HuH-7.5 (cell line): ENCODE results near the gene BRCA1.

Source experiments
- DNase-seq: peaks from one replicate; pipeline ENCODE4 v3.0.0; 2011; ENCODE audit warnings: low spot score

Gene BRCA1

DNA sequence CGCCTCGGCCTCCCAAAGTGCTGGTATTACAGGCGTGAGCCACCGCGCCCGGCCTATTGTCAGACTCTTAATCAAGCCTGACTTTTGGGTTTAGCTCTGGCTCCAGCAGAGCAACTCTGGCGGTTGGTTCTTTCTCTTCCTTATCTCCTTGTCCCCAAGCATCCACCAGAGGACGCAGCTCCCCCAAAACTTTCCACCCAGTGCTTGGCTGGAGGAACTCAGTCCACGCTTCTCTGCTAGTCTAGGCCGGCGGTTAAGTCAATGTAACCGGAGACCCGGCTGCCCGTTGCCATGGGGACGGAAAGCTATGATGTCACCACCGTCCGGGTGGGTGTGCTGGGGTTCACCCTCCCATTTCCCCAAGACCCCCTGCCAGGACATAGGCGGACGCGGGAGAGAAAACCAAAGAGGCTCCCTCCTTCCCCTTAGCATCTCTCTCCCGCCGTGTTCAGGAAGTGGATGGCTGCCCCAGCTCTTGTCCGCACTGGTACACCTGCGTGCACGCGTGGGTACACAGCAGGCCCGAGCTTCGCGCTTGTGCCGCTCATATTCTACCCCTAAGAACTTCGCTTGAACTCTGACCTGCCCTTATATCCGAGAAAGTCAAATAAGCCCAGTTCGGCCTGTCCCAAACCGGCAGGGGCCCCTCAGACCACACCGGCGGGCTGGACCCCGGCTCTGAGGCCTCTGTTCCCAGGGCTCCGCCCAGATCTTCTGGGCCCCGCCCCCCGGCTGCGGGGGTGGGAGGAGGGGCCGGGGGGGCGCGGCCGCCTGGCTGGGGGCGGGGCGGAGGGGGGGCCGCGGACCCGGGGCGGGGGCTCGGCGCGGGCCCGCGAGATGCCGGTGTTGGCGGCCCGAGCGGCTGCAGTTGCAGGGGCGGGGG is 100.5 kb downstream of the BRCA1 start, which contains the start of gene RND2:
RND2 (plus strand) TSS at position 825 of the 883 bp plus-strand sequence. CDS start 117 bp downstream, outside the sequence.
- peak; percentile 99 for DNase-seq

DNA sequence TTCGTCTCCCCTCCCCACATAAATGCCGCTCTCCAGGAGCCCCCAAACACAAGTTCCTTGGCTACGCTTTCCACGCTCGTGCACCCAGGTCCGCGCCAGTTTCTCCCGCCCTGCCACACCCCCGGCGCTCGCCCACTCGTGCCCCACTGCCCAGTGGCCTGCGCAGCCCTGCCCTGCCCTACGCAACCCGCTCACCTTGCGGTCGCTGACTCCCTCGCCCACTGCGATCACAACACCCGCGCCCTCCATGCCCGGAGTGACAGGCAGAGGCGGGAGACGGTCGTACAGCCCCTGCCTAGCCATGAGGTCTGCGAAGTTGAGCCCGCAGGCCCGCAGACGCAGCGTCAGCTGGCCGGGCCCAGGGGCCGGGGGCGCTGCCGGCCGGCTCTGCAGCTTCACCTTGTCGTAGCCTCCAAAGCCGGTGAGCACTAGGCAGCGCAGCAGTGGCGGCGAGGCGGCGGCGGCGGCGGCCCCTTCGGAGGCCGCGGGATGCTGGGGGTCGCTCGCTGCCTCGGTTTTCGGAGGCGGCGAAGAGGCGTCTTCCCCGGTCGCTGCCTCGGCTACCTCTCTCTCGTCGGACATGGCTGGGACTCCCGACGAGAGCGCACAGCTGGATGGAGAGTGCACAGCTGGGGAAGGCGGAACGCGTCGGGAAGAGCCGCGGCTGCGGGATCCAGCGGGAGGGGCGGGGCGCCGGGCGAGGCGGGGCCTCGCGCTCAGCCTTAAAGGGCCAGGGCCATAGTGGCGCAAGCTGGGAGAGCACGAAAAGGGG is 103.2 kb downstream of the BRCA1 start, which contains the start of gene VAT1:
VAT1 (minus strand) TSS at position 645 of the 772 bp plus-strand sequence; CDS start at position 582, 63 bp downstream.
- DNase-seq, result peak; percentile 86

DNA sequence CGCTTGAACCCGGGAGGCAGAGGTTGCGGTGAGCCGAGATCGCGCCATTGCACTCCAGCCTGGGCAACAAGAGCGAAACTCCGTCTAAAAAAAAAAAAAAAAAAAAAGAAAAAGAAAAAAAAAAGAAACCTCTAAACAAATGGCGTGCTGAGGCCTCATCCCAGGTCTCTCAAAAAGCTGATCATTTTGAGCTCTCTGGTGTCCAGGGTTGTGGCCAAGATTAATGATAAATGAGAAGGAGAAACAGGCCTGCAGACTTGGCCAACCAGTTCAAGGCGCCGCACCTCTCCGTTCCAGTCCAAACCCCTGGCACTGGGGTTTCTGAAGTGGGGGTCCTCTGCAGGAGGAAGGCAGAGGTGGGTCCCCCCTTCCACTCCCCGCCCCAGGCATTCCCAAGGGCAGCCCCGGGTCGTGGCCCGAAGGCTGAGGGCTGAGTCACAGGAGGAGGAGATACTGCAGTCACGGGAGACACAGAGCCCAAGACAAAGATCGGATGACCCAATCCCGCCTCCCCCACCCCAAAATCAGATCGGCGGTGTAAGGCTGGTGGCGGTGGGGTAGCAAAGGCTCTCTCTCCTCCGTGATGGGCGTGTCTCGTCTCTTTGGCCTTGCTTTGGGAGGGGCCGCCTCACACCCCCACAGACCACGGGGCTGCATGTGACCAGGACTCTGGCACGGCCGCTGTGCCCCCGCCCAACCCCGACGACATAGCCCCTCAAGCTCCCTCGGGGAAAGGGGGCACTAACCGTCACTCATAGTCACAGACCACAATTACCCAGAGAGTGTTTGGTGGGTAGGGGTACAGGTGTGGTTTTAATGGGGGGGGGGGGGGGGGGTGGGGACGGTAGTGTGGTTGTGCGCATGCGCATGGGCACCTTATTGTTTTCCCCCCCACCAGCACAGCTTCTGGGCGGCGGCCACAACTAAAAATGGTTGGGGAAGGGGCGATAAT is 104.1 kb downstream of the BRCA1 start:
- DNase-seq, result peak; percentile 77

DNA sequence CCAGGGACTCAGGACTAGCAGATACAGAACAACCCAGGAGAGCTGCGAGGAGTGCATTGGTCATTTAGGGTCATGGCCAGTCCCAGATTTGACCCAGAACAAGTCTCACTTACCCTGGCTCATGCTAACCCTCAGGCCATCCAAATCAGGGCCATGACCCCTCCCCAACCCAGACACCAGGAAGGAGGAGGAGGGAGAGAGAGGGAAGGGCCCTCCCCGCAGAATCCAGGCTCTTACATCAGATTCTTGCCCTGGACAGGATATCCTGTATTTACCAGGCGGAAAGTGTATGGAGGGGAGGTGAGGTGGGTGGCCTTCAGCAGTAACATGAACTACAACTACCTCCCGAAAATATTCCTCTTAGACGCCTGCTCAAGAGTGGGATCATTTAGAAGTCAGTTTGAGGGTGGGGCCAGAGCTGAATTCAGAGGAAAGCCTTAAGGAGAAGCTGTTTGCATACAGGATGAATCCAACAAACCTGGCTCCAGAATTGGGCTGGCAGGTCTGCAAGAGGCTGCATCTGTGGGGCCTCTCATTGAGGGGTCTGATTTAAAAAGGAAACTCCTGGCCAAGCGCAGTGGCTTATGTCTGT is 105.0 kb downstream of the BRCA1 start:
- DNase-seq, result no peak

DNA sequence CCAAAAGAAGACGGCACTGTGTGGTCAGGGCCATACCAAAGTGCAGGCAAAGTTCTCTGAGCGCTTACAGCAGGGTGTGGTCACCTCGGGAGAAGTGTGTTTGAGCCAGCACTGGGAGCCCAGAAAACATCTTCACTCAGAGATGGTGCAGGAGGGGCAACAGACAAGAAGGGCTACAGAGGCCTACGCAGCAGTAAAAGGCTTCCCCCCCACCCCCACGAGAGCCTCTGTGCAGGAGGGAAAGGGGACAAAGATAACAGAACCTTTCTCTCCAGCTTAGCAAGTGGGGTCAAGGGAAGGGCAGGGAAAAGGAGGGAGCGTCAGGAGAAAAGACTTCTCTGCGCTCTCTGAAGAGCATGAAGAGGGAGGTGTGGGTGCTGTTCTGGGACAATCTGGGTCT is 105.7 kb downstream of the BRCA1 start:
- DNase-seq, result no peak

DNA sequence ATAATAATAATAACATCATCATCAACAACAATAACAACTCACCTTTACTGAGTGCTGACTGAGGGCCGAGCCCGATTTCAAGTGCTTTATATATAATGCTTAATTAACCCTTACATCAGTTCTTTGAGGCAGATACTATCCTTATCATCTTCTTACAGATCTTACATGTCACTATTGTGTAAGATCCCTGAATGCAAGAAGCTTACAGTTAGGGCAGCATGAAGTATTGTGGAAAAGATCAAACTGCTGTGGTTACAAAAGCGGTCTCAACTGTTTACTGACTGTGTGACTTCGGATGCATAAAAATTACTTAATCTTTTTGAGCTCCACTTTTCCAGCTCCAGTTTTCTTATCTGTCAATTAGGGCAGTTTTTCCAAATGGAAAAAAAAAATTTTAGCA is 106.2 kb downstream of the BRCA1 start:
- DNase-seq, result no peak

DNA sequence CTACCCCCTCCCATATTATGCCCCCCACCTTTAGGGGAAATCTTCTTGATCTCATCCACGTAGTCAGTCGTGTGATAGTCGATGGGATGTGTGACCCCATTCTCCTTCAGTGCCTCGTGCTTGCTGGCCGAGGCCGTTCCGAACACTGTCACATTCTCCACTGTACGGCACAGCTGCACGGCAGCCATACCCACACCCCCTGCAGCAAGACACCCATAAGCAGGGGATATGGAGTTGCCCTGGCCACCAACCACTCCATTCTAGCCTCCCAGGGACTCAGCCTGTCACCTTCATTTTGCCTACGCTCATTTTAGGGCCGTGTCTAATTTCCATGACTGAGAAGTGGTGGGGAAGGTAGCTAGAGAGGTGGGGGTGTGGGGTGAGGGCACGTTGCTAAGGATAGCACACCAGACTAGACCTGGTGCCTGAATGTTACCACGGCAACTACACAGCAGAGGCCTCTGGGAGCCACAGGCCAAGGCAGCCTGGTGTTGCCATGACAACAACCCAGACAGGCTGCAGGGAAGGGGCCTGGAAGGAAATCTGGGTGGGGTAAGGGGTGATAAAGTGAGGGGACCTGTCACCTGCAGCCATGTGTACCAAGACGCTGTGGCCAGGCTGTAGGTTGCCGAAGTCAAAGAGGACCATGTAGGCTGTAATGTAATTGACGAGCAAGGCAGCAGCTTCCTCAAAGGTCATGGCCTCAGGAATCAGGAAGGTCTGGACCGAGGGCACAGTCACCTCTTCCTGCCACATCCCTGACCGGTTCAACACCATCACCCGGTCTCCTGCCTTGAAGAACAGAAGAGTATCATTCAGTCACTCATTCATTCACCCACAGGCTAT is 106.9 kb downstream of the BRCA1 start:
- no peak for DNase-seq

DNA sequence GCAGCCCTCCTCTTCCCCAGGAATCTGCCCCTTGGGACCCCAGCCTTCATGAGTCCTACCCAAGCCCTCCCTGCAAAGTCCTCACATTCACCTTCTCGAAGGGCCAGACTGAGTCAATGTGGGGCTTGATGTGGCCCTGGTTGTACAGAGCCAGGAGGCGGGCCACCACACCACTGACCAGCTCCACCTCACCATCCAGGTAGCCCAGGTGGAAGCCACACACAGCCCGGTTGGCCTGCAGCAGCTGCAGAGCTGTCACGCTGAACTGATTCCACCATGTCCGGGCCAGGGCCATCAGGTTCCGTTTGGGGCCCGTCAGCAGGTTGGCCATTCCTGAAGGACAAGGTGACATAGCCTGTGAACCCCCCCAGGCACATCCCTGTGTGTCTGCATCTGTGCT is 108.9 kb downstream of the BRCA1 start:
- no peak for DNase-seq

DNA sequence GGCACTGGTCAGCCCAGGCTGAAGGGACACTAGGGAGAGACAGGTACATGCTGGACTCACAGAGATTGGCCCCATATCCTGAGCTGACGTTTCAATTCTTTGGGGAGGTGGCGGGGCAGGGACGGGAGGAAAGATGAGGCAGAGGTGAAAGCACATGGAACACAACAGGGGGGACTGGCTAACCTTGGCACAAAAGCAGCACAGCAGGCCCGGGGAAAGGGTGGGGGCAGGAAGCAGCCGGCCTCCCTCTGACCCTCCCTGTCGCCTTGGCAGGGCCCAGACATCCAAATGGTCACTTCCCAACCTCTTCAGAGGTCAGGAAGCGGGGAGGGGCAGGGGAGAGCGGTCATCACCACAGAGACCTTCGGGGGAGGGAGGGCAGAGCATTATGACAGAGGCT is 109.6 kb downstream of the BRCA1 start:
- DNase-seq, result no peak

DNA sequence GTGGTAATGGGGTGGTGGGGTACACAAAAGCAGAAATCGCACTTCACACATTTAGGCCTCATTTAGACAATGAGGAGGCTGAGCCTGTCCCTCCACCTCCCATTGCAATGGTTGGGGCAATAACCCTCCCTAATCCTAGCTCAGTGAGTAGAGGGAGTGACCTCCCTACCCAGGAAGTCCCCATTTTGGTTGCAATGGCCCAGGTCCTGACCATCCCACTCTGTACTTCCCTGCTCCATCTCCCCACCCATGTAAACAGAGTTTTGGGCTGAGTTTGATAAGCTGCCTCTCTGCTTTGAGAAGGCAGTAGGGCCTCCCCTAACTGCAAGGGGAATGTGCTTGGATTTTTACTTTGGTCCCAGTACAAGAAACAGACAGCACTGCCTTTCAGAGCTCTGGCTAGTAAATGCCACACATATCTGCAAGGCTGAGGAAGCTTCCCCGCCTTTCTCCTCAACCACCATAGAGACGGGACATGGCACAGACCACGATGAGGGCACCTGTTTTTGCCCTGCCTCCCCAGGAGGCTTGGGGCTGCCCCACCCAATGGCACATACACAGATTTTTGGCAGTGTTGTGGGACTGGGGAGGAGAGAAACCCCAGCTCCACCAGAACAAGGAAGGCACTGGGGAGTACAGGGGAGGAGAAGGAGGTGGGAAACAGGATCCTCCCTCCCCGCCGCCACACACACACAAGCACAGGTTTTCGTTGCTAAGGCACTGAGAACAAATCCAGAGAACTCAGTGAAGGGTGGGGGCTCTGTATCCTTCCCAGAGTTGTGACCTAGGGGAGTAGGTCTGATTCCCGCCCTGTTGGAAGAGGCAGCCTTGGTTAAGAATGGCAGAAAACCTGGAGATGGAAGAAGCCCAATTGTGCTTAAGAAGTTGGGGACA is 110.3 kb downstream of the BRCA1 start:
- DNase-seq, result no peak

DNA sequence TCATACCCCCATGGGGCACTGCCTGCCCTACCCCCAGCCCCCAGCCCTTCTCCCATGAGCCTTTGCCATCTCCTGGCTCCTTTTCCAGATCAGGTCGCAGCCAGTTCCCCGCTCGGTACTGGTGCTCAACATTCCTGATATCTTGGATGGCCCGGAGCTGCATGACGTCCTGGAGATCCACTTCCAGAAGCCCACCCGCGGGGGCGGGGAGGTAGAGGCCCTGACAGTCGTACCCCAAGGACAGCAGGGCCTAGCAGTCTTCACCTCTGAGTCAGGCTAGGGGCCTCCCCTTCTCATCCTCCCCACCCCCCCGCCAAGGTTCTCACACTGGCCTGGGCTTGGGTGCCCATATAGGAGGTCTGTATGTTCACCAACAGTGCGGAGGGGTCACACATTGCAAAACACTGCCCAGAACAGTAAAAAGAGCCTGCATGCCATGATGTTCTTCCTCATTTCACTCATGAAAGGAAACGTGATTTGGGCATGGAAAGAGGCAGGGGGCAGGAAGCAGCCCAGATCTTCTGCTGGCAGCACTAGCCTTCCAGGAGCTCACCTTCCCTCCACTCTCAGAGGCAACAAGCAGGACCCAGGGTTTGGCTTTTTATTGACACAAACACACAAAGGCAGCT is 111.0 kb downstream of the BRCA1 start:
- no peak for DNase-seq

DNA sequence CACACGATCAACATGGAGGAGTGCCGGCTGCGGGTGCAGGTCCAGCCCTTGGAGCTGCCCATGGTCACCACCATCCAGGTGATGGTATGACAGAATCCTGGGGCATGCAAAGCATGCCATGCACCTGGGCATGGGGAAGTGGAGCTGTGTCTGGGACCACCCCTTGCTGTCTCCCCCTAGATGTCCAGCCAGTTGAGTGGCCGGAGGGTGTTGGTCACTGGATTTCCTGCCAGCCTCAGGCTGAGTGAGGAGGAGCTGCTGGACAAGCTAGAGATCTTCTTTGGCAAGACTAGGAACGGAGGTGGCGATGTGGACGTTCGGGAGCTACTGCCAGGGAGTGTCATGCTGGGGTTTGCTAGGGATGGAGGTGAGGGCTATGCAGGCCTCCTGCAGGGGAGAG is 111.9 kb downstream of the BRCA1 start:
- DNase-seq, result no peak

DNA sequence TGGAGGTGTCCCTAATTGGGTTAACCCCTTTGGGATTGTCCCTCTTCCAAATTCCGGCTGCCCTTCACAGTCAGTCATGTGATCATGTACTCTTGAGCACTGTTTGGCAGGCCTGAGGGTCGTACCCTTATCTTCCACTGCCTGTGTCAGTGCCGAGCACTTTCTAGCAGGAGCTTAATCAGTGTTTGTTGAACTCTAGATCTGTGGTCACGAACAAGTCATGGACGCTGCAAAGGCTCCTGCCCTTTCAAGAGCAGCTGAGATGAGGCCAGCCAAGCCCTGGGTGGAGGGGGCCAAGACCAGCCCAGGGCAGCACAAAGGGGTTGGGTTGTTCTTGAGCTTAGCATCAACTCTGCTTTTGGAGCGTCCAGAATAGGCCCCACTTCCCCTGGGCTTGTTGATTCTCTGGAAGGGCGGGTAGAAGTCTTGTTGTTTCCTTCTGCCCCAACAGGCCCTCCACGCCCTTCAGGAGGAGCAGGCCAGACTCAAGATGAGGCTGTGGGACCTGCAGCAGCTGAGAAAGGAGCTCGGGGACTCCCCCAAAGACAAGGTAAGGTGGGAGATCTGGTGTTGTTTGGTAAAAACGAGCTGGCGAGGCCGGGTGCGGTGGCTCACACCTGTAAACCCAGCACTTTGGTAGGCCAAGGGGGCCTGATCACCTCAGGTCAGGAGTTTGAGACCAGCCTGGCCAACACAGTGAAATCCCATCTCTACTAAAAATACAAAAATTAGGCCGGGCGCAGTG is 113.3 kb downstream of the BRCA1 start:
- no peak for DNase-seq

DNA sequence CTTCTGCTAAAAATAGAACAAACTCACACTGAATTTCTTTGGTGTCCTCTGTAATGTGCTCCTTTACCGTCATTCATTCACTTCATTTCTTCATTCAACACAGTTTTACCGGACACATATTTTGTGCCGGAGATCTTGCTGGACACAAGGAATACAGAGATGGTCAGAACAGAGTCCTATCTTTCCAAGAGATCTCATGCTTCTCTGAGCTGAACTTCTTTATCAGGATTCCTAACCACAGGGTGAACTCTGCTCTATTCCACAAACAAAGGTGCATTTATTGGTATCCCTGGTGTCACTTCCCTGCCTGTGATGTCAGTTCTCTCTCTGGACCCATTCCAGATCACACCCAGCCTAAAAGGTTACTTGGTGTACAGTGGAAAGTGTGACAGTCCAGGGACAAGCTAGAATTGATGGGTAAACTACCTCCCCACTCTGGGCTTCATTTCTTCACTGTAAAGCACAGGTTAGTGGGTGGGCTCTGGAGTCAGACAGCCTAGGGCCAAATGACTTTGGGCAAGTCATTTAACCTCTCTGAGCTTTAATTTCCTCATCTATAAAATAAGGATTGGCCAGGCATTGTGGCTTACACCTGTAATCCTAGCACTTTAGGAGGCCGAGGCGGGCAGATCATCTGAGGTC is 114.4 kb downstream of the BRCA1 start:
- DNase-seq, result peak; percentile 41

DNA sequence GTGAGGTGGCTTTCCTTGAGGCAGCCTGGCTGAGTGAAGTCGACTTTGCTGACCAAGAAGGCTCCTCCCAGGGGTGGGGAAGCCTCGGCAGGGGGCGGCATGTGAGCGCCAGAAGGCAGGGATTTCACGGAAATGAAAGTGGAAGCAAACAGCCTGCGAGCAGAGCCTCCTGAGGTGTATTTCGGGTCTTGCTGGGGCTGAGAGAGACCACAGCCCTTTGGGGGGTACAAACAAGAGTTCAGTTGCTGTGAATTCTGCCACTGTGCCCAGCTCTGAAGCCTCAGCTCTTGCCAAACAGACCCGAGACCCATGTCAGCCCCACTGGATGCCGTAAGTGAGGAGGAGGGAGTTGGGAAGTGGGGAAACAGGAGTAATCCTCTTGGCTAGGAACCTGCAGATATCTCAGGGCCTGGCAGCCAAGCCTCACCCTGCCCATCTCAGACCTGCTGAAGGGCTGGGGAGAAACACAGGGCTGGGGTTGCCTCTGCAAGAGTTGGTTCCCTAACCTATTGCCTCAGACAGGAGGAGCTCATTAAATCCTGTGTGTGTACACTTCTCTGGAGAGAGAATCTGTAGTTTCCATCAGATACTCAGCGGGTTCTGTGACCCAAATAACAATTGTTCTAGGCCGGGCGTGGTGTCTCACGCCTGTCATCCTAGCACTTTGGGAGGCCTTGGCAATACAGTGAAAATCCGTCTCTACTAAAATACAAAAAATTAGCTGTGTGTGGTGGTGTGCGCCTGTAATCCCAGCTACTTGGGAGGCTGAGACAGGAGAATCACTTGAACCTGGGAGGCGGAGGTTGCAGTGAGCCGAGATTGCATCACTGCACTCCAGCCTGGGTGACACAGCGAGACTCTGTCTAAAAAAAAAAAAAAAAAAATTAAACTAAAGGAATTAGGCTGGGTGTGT is 118.3 kb downstream of the BRCA1 start, which contains the start of gene IFI35:
IFI35 (plus strand) TSS at position 146 of the 913 bp plus-strand sequence; CDS start at position 310, 164 bp downstream.
- no peak for DNase-seq

DNA sequence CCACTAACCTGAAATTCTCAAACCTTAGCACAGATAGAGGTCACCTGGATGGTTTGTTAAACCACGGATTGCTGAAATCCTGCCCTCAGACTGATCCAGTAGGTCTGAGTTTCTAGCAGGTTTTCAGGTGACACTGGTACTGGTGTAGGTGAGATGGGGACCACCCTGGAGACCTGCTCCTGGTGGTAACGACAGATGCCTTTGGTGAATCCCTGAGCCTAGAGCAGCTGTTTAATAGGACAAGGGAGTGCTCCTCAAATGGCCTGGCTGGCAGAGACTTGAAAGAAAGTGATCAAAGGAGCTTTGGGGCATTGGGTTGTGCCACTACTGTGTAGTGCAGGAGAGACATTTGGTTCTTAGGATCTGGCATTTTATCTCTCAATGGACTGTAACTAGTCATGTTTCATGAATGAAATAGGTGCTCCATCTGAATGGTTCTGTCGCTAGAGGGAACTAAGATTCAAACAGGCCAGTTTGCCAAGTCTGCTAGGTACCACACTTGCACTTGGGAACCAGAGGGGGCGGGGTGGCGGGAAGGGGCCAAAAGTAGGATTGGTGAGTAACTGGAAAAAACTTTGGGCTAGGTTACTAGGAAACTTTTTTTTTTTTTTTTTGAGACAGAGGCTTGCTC is 121.5 kb downstream of the BRCA1 start:
- DNase-seq, result no peak
